ENCODE data around the gene SLC16A13. TPM values are rescaled to one million over a fixed set of nuclear protein-coding genes. Genes with fewer than 3 reads are reported as not detected.

Gene SLC16A13
- total RNA-seq, 1 donor from 2014 or later: 11.1 TPM

DNA sequence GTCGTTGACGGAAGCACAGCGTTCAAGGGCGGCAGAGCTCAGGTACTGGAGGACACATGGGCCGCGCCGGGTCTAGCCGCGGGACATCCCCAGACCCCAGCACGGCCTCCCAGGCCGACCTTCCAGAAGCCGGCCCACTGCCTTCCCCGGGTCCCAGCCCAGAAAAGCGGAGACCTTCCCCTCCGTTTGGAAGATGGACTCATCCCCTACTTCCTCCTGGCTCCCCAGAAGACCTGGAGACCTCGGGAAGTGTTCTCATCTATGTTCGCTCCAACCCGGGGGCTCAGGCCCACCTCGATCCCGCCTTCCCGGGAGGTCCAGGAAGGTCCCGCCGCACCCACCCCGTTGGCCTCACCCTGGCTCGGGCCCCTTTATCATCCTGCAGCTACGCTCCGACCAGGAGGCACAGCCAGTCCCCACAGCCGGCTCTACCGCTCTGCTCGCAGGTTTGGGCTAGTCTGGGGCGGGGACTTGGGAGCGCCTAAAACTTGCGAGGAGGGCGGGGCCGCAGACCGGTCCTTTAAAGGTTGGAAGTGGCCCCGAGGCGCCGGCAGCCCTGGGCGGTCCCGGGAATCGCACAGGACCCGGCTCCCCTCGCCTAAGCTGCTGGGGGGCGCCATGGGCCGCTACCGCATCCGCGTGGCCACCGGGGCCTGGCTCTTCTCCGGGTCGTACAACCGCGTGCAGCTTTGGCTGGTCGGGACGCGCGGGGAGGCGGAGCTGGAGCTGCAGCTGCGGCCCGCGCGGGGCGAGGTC is 40.1 kb upstream of the SLC16A13 start, which contains the start of gene ALOX12:
Gene ALOX12 (plus strand): TSS at position 550 of the 756 bp plus-strand sequence. CDS start 69 bp downstream, at position 619.
- no peak for TF ChIP-seq CTCF (conservative IDR thresholded peaks at IDR 0.05)
- H3K27me3 Mint-ChIP-seq (ENCODE audit: low read depth): peaks cover 22% of the 10 kb centered on the region
- no peak within 1 kb of the TSS for H3K4me3 Mint-ChIP-seq
- H3K36me3 Mint-ChIP-seq (ENCODE audit: low read depth): peaks cover 13% of the 10 kb centered on the region
- peaks cover 5% of the 10 kb centered on the region for H3K4me1 Mint-ChIP-seq
- H3K9me3 Mint-ChIP-seq: no peaks in the 10 kb centered on the region
- DNase-seq (ENCODE audit: low read depth, low spot score): no peak
- no peak within 1 kb of the TSS for H3K27ac Mint-ChIP-seq (ENCODE audit: unreplicated experiment)

- no peak for TF ChIP-seq CTCF (conservative IDR thresholded peaks at IDR 0.05)
- Mint-ChIP-seq H3K27ac (ENCODE audit: unreplicated experiment) (no peak overlapping the region), H3K9me3 (no peaks in the 10 kb centered on the region), H3K4me3 (no peak overlapping the region), H3K27me3 (ENCODE audit: low read depth) (peaks cover 22% of the 10 kb centered on the region), H3K4me1 (peaks cover 5% of the 10 kb centered on the region), H3K36me3 (ENCODE audit: low read depth) (peaks cover 16% of the 10 kb centered on the region)
- DNase-seq (ENCODE audit: low read depth, low spot score): no peak
Observed at GRCh38 chr17:6996256-6997011, 39.4 kb upstream of the SLC16A13 start.

- TF ChIP-seq CTCF (conservative IDR thresholded peaks at IDR 0.05): no peak
- Mint-ChIP-seq H3K27me3 (ENCODE audit: low read depth) (peaks cover 22% of the 10 kb centered on the region), H3K27ac (ENCODE audit: unreplicated experiment) (no peak overlapping the region), H3K36me3 (ENCODE audit: low read depth) (peaks cover 18% of the 10 kb centered on the region), H3K9me3 (no peaks in the 10 kb centered on the region), H3K4me1 (peaks cover 5% of the 10 kb centered on the region), H3K4me3 (no peak overlapping the region)
- no peak for DNase-seq (ENCODE audit: low read depth, low spot score)
Observed at GRCh38 chr17:6997171-6997570, 38.6 kb upstream of the SLC16A13 start.

DNA sequence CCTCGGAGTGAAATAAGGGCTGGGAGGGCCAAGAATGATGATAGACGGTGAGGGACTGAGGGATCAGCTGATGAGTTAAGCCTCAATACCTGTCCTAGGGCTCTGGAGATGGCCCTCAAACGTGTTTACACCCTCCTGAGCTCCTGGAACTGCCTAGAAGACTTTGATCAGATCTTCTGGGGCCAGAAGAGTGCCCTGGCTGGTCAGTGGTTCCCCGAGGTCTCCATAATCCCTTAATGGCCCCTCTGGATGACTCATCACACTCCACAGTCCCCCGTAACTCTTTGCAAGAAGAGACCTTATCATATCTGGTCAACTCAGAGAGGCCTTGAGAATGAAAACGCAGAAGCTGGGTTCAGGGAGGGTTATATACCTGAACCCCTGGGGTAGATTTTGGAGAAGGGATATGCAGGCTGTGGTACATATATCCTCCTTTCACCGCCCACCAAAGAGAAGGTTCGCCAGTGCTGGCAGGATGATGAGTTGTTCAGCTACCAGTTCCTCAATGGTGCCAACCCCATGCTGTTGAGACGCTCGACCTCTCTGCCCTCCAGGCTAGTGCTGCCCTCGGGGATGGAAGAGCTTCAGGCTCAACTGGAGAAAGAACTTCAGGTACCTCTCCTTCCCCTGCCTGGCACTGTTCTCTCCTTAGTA is 36.8 kb upstream of the SLC16A13 start:
- H3K4me1 Mint-ChIP-seq: peaks cover 5% of the 10 kb centered on the region
- H3K36me3 Mint-ChIP-seq (ENCODE audit: low read depth): peaks cover 18% of the 10 kb centered on the region
- TF ChIP-seq CTCF (conservative IDR thresholded peaks at IDR 0.05): no peak
- H3K27ac Mint-ChIP-seq (ENCODE audit: unreplicated experiment): no peak overlapping the region
- H3K27me3 Mint-ChIP-seq (ENCODE audit: low read depth): peaks cover 20% of the 10 kb centered on the region
- no peaks in the 10 kb centered on the region for H3K9me3 Mint-ChIP-seq
- H3K4me3 Mint-ChIP-seq: no peak overlapping the region
- DNase-seq (ENCODE audit: low read depth, low spot score): no peak

DNA sequence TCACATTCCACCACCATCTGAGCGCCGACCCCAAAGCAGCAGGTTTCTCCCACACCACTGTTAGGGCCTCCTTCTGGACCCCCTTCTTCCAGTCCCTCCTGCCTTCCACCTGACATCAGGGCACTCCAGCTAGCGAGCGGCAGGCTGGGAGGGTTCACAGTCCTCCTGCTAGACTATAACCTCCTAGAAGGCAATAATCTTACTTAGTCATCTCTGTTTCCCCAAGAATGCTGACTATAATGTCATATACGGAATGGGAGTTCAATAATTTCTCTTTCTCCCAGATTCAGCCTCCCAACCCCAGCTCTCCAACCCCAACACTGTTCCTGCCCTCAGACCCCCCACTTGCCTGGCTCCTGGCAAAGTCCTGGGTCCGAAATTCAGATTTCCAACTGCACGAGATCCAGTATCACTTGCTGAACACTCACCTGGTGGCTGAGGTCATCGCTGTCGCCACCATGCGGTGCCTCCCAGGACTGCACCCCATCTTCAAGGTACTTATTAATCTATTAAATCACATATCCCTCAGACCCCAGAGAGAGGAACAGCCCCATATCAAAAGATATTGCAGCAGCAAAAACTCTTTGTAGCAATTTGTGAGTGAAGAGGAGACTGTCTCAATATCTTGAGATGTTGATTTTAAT is 34.4 kb upstream of the SLC16A13 start:
- peak overlapping the region; percentile 39 for H3K27ac Mint-ChIP-seq (ENCODE audit: unreplicated experiment)
- peaks cover 3% of the 10 kb centered on the region for H3K4me1 Mint-ChIP-seq
- peaks cover 6% of the 10 kb centered on the region for H3K27me3 Mint-ChIP-seq (ENCODE audit: low read depth)
- no peaks in the 10 kb centered on the region for H3K9me3 Mint-ChIP-seq
- DNase-seq (ENCODE audit: low read depth, low spot score): peak; percentile 50
- H3K36me3 Mint-ChIP-seq (ENCODE audit: low read depth): peaks cover 15% of the 10 kb centered on the region
- TF ChIP-seq CTCF (conservative IDR thresholded peaks at IDR 0.05): peak; percentile 66
- H3K4me3 Mint-ChIP-seq: no peak overlapping the region
